Skin of body (tissue), 2 donors: ENCODE data around the gene CLDN3. TPM values are rescaled to one million over a fixed set of nuclear protein-coding genes. Genes with fewer than 3 reads are reported as not detected.

ENCODE experiments used
- DNase-seq: peaks from one replicate; lab custom pipeline; 2025; lab: John Stamatoyannopoulos, UW
- total RNA-seq: library from RNA; depleted of rRNA; stranded (reverse); fragments of >200 nt; gene quantifications from one replicate; pipeline ENCODE4 v1.2.3, GENCODE V29; 2014

CLDN3 gene
- total RNA-seq, 1 donor from 2014 or later = 0.20 TPM

DNA sequence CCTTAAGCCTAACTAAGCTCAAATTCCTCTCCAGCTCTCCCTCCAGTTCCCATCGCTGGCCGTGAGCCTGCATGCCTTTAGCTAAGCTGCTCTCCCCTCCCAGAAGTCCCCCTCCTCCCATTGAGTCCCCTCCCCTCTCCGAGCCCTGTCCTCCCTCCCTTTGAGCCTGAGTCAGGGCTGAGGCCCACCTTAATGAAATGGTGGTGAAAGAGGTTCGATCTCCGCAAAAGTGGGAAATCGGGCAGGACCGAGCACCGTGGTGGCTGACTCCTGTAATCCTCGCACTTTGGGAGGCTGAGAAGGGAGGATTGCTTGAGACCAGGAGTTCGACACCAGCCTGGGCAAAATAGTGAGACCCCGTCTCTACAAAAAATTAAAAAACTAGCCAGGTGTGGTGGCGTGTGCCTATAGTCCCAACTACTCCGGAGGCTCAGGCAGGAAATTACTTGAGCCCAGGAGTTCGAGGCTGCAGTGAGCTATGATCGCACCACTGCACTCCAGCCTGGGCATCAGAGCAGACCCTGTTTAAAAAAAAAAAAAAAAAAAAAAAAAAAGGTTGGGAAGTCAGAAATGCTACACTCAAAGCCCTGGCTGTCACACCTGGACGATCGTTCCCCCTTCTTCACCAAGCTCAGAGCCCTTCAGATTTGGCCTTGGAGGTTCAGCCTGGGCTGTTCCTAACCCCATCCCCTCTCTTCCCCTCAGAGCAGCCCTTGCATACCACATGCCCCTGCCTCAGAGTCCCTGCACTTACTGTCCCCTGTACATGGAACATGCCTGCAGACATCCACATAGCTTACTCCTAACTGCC lies 995 bp upstream of the CLDN3 start:
- DNase-seq = no peak

DNA sequence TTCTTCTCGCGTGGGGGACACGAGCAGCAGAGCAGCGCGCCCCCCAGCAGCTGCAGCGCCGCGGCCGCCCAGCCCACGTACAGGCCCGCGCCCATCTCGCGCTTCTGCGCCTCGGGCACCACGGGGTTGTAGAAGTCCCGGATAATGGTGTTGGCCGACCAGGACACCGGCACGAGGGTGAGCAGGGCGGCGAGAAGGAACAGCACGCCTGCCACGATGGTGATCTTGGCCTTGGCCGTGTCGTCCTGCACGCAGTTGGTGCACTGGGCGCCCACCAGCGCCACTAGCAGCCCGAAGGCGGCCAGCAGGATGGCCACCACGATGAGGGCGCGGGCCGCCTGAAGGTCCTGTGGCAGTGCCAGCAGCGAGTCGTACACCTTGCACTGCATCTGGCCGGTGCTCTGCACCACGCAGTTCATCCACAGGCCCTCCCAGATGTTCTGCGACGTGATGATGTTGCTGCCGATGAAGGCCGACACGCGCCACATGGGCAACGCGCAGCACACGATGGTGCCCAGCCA lies 529 bp downstream of the CLDN3 start:
- DNase-seq = no peak

DNA sequence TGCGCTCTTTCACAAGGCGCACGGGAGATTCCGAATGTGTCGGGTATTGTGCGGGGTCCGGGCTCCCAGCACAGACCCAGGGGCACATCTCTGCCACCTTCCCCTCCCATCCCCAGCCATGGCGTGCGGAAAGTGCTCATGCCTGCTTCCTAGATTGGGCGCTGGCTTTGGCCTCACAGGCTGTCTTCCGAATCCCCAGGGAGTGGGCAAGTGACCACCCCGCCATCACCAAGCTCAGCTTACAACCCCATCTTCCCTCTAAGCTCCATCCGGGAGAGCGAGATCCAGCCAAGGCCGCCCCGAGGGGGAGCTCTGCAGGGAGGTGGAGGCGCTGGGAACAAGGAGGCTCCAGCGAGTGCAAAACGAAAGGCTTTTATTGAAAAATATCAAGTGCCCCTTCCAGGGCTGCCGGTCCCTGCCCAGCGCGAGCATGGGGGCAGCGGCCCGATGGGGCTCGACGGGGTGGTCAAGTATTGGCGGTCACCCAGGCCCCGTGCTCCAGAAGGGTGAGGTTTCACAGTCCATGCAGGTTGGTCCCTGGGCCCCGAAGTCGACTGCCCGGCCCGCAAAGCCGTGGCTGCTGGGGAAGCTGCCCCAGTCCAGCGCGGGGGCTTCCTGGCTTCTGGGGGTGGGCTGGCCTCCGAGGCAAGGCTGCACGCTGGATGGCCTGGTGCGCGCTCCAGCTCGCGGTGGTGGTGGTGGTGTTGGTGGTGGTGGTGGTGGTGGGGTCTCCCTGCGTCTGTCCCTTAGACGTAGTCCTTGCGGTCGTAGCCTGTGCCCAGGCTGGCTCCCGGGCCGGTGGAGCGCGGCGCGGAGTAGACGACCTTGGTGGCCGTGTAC lies 1.2 kb downstream of the CLDN3 start:
- DNase-seq = no peak

DNA sequence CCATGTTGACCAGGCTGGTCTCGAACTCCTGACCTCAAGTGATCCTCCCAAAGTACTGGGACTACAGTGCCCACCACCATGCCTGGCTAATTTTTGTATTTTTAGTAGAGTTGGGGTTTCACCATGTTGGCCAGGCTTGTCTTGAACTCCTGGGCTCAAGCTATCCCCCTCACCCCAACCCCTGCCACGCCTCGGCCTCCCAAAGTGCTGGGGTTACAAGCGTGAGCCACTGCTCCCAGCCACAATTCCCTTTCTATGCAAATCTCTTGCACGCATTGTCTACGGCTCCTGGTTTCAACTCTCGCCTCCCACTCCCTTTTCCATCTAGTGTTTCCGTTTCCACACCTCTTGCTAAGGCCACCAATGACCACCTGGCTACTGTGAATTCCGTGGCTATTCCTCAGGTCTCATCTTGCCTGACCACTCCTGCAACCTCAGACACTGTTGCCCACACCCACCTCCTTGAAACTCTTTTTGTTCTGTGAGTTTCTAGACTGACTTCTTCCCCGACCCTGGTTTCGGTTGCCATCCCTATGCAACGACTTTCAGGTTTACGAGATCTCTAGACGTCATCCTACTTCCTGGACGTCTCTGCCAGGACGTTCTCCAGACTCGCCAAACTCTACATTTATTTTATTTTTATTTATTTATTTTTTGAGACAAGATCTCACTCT lies 3.4 kb downstream of the CLDN3 start:
- DNase-seq = no peak

DNA sequence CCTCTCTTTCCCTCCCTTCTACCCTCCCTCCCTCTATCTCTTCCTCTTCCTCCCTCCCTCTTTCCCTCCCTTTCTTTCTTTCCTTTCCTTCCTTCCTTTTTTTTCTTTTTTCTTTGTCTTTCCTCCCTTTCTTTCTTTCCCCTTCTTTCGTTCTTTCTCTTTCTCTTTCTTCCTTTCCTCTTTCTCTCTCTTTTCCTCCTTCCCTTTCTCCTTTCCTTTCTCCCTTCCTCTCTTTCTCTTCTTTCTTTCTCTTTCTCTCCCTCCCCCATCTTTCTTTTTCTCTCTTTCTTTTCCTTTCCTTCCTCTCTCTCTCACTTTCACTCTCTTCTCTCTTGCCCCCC lies 7.4 kb downstream of the CLDN3 start:
- DNase-seq = no peak

DNA sequence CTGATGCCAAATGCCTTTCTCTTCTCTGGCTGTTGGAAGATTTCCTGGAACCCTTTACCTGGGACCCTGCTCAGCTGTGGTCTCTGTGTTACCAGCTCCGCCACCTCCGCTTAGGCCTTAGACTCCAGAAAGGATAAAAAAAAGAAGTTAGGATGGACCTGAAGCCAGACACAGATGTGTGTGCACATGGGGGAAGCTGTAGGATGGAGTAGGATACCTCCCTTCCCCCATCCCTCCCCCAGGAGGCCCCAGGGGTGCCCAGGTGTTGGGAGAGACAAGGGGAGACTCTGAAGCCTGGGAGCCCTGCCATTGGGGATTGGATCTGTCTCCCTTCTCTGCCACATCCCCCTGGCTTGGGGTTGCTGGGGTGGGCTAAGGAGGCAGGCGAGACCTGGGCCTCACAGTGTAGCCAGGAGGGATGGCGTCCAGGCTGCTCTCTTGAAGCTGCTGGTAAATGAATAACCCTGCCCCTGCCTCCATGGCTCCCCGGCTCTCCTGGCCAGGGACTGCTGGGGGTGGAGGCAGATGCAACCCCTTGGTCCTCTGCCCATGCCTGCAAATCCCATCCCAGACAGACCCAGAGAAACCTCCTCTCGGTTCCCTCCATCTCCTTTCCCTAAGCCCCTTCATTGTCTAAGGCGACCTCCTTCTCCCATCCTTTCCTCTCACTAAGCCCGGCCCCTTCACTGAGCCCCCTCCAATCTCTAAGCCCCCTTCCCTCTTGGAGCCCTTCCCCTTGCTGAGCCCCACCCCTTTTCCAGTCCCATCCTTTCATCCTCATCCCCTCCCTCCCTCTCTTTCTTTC lies 8.0 kb downstream of the CLDN3 start:
- DNase-seq = no peak

DNA sequence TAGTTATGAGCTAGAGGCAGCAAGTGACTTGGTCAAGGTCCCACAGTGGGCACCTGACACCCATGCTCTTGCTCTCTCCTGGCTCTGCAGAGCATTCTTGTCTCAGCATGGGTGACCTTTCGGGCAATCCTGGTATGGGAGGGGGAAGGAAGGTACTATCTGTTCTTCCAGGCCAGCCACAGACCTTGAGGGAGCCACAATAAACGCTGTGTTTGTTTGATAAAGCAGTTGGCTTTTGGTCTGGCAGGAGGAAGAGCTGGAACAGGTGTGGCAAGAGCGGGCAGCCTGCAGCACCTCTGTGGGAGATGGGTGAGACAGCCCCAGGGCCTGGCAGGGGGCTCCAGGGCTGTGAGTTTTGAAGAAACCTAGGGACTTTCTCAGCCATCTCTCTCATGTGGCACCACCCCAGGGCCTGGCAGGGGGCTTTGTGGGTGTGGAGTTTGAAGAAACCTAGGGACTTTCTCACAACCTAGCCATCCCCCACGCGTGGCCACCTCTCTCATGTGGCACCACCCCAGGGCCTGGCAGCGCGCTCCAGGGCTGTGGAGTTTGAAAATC lies 11.4 kb downstream of the CLDN3 start:
- no peak for DNase-seq

DNA sequence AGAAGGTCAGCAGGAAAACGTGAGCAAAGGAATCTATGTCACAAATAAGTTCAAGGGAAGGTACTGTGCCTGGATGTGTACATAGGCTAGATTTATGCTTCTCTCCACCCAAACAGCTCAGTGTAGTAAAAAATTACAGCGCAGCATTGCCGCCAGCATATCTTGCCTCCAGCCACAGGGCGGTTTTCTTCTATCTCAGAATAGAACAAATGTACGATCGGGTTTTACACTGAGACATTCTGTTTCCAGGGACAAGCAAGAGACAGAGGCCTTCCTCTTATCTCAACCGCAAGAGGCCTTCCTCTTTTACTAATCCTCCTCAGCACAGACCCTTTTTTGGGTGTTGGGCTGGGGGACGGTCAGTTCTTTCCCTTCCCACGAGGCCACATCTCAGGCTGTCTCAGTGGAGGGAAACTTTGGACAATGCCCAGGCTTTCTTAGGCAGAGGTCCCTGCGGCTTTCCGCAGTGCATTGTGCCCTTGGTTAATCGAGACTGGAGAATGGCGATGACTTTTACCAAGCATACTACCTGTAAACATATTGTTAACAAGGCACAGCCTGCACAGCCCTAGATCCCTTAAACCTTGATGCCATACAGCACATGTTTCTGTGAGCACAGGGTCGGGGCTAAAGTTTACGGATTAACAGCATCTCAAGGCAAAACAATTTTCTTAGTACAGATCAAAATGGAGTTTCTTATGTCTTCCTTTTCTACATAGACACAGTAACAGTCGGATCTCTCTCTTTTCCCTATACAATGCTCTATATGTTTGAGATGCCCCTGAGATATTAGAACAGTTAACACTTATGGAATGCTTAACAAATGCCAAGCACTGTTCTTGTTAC lies 19.9 kb downstream of the CLDN3 start:
- DNase-seq = no peak

DNA sequence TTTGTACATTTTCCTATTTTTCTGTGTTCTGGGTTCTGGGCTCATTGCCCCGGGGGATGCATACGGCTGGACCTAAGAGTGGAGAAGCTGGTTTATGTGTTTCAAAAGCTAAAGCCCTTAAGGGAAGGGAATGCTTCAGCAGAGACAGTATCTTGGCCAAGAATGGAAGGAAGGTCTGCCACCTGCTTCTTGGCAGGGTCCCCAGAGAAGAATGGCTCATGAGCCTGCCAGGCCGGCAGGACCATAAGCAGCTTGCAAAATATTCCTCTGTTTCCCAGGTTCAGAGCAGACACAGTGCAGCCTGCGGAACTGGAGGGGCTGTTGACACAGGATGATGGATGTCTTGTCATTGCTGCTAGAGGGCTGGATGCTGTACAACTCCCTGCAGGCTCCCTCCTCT lies 23.7 kb downstream of the CLDN3 start:
- DNase-seq = no peak

DNA sequence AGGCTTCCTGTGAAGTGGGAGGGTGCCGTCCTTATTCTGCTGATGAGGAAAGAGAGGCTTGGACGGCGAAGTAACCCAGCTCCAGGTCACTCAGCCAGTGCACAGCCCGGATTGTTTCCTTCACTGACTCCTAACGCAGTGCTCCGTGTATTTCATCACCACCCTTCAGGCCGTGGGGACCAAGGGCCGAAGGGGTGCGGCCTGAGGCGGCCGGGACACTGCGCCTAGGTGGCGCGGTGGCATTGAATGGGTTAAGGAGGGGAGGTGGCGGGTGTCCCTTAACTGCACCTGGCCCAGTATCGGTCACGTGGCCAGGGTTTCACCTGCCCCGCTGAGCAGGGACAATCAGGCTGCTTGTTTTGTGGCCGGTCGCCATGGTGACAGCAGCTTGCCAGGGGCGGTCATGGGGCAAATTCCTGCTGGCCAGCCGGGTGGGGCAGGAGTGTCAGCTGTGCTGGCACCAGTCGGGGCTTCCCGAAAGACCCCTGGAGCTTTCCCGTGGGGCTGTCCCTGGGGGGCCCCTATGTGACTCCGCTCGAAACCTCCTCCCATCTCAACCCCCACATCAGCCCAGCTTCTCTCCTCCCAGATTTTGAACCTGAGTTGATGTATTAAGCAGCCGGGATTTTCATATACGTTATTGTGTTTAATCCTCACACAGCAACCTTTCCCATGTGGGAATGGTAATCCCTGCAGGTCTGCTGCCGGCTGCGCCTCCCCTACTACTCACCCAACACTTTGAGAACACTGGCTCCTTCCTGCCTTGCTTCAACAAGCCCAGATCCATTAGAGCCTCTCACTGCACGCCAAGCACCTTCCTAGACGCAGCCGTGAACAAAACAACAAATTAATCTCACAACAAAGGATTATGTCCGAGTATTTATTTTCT lies 27.1 kb downstream of the CLDN3 start:
- DNase-seq = no peak

DNA sequence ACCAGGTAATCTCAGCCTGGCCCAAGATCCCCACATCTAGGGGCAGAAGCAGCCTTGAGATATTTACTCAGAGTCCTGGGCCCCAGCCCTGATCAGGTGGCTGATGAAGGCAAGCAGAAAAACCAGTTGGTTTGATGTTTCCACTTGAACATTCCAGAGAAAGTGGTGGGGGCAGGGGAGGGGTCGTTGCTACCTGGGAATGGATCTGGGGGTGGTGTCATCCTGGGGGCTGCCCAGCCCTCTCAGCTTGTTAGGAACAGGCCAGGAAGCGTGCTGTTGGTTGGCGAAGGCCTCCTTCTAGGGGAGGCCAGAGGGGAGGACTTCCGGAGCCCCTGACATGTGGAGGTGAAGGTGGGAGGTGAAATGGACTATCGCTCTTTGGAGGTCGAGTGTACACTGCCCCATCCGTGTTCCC lies 27.7 kb downstream of the CLDN3 start:
- DNase-seq = no peak

DNA sequence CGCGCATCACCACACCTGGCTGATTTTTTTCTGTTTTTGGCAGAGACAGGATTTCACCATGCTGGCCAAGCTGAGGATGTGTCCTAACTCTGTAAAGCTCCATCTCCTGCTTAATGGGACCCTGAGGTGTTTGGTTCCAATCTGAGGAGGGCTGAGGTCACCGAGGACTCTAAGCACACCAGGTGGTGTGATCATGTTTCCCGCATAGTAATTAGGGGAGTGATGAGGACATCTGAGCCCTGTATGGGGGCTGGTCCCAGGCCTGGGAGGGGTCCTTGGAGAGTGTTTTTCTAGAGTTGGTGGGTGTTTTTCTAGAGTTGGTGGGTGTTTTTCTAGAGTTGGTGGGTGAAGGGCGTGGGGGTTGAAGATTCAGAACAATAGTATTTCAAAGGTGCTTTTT lies 28.5 kb downstream of the CLDN3 start:
- no peak for DNase-seq

DNA sequence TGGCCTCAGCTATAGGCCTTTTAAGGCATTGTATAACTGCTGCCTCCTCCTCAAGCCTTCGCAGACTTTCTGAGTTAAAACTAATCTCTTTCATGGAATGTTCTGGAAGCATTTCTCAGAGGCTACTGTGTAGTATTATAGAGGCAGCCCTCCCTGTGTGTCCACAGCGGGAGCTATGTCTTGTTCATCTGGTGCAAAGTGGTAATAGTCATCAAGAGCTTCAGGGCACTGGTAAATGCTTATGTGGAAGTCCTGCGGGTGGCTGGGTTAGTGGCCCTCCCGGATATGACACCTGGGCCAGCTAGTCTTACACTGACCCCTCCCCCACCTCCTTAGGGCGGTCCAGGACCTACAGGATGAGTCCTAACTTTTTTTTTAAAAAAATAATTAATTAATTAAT lies 29.3 kb downstream of the CLDN3 start:
- no peak for DNase-seq

DNA sequence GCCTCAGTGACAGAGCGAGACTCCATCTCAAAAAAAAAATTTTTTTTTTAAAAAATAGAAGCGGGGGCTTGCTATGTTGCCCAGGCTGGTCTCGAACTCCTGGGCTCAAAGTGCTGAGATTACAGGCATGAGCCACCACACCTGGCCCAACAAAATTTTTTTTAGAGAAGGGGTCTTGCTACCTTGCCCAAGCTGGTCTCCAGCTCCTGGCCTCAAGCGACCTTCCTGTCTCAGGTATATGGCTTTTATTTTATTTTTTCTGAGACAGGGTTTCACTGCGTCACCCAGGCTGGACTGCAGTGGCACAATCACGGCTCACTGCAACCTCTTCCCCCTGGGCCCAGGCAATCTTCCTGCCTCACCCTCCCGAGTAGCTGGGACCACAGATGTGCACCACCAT lies 29.9 kb downstream of the CLDN3 start:
- no peak for DNase-seq

DNA sequence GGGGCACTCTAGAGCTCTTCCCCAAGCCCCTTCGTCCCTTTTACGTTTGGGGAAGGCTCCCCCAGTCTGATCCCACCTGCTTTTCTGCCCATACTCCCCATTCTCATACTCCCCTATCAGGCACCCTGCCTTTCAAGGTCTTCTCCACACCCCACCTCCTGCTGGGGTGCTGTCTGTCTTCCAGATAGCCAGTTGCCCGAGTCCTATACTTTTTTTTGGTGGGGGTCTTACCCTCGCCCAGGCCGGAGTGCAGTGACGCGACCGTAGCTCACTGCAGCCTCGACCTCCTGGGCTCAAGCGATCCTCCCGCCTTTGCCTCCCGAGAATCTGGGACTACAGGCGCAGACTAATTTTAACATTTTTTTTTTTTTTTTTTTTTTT lies 30.7 kb downstream of the CLDN3 start:
- no peak for DNase-seq

DNA sequence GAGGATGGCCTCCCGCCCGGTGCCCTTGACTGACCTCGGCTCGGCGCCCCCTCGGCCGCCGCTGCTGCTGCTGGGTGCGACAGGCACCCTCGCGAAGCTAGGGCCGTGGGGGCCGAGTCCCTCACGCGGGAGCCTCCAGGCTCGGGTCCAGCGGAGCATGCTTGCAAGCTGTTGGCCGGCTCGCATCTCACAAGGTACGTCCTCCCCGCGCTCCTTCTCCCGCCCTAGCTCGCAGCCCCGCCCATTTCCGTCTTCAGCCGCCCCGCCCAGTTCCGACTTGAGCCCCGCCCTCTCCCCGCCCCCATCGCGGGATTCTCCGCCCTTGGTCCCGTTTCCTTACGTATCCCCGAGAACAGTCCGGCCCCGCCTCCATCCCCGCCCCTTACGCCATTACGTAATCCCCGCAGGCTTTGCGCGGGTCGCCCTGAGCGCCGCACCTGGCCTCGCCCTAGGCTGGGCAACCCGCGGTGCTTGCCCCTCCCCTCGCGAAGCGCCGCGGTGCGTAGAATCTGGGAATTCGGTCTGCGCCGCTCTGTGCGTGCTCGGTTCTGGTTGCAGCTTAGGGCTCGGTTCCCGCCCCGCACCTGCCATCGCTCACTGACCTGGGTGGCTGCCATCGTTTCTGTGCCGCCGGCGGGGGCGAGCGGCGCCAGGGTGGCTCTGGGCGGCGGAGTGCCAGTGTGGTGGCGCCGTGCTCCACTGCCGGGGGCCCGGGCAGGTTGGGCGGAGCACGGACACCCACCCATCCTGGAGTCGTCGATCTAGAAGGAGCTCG lies 31.3 kb downstream of the CLDN3 start, which contains the start of gene ABHD11:
Gene ABHD11 (minus strand): TSS at position 191 of the 775 bp plus-strand sequence. CDS start 32 bp downstream, at position 159.
- peak; percentile 96 for DNase-seq

DNA sequence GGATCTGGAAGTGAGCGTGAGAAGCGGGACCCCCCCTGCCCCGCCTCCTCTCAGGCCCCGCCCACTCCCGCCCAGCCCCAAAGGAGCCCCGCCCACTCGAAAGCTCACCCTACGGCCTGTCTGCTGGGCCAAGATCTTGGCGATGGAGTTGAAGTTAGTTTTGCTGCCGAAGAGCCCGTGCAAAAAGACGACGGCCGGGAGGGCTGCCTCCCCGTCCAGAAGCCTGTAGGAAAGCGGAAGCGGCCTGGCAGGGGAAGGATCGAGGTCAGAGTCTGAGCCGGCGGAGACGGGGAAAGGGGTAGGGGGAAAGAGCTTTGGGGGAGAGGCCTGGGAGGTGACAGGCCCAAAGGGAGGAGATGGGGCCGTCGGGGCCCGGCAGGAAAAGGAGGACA lies 31.9 kb downstream of the CLDN3 start:
- DNase-seq = no peak
